Neural progenitor cell (in vitro differentiated cells): Measurements from ENCODE around the gene MICALL2. TPM values are rescaled to one million over a fixed set of nuclear protein-coding genes. Genes with fewer than 3 reads are reported as not detected.

ENCODE experiments used
- DNase-seq: peaks from one replicate; pipeline ENCODE4 v3.0.0-alpha.2; 2016; ENCODE audit warnings: low spot score
- H2AFZ ChIP-seq: fragments of 200-600 bp; sonication (generic); replicated peaks from 2 replicates; pipeline ENCODE4 v1.6.1; 2016; ENCODE audit warnings: antibody characterized with exemption
- H3F3A ChIP-seq: fragments of 200-600 bp; sonication (generic); 2 replicates; pipeline ENCODE4 v1.6.1; 2016; ENCODE audit warnings: antibody characterized with exemption, low read depth
- H3K27ac ChIP-seq: fragments of 200-600 bp; sonication (generic); 2 replicates; pipeline ENCODE4 v1.5.1; 2016; ENCODE audit warnings: mild to moderate bottlenecking
- H3K27me3 ChIP-seq: fragments of 200-600 bp; sonication (generic); 2 replicates; pipeline ENCODE4 v1.6.1; 2016; ENCODE audit warnings: mild to moderate bottlenecking, moderate library complexity
- H3K36me3 ChIP-seq: fragments of 200-600 bp; sonication (generic); 2 replicates; pipeline ENCODE4 v1.5.1; 2016
- H3K4me1 ChIP-seq: fragments of 200-600 bp; sonication (generic); 2 replicates; pipeline ENCODE4 v1.6.1; 2016; ENCODE audit warnings: mixed run types
- H3K4me2 ChIP-seq: fragments of 200-600 bp; sonication (generic); 2 replicates; pipeline ENCODE4 v1.6.1; 2016
- H3K4me3 ChIP-seq: fragments of 200-600 bp; sonication (generic); 2 replicates; pipeline ENCODE4 v1.5.1; 2016
- H3K79me2 ChIP-seq: fragments of 200-600 bp; sonication (generic); 2 replicates; pipeline ENCODE4 v1.6.1; 2016; ENCODE audit warnings: low read depth
- H3K9ac ChIP-seq: fragments of 200-600 bp; sonication (generic); 2 replicates; pipeline ENCODE4 v1.6.1; 2016
- H3K9me3 ChIP-seq: fragments of 200-600 bp; sonication (generic); 2 replicates; pipeline ENCODE4 v1.5.1; 2016; ENCODE audit warnings: low read depth
- H4K20me1 ChIP-seq: fragments of 200-600 bp; sonication (generic); 2 replicates; pipeline ENCODE4 v1.6.1; 2016; ENCODE audit warnings: low read depth
- H3K27ac Mint-ChIP-seq: 3 replicates; pipeline ENCODE4 v1.8.0; 2021; ENCODE audit warnings: mixed read lengths
- H3K27me3 Mint-ChIP-seq: 2 replicates; pipeline ENCODE4 v1.8.0; 2022; ENCODE audit warnings: low read depth, mild to moderate bottlenecking, inconsistent platforms, moderate library complexity, mixed read lengths; ENCODE audit not compliant: insufficient read depth
- H3K36me3 Mint-ChIP-seq: 3 replicates; pipeline ENCODE4 v1.8.0; 2021; ENCODE audit warnings: mixed read lengths
- H3K4me1 Mint-ChIP-seq: 3 replicates; pipeline ENCODE4 v1.8.0; 2021; ENCODE audit warnings: mixed read lengths
- H3K4me3 Mint-ChIP-seq: 3 replicates; pipeline ENCODE4 v1.8.0; 2021; ENCODE audit warnings: mild to moderate bottlenecking, moderate library complexity, mixed read lengths
- H3K9me3 Mint-ChIP-seq: 3 replicates; pipeline ENCODE4 v1.8.0; 2020; ENCODE audit warnings: mixed read lengths
- CTCF ChIP-seq: fragments of 200-600 bp; sonication (generic); IDR thresholded peaks from 2 replicates; pipeline ENCODE4 v1.5.1; 2017; ENCODE audit warnings: antibody characterized with exemption, mild to moderate bottlenecking
- EZH2 ChIP-seq: fragments of 200-600 bp; sonication (generic); IDR thresholded peaks from 2 replicates; pipeline ENCODE4 v1.6.1; 2017; ENCODE audit warnings: antibody characterized with exemption, mild to moderate bottlenecking, moderate library complexity
- EZH2phosphoT487 ChIP-seq: fragments of 200-600 bp; sonication (generic); IDR thresholded peaks from 2 replicates; pipeline ENCODE4 v1.6.1; 2017; ENCODE audit warnings: antibody characterized with exemption
- total RNA-seq: library from RNA; depleted of rRNA; stranded (reverse); fragments of >200 nt; gene quantifications from 2 replicates; pipeline ENCODE4 v1.2.3, GENCODE V29; 2015; ENCODE audit warnings: low replicate concordance

The MICALL2 gene
- total RNA-seq, 1 donor from 2014 or later = 6.0 TPM

- Histone ChIP-seq H4K20me1 (no peaks in the 10 kb centered on the region), H3K36me3 (no peaks in the 10 kb centered on the region), H3K9ac (no peak overlapping the region), H3K4me2 (no peak overlapping the region), H3K79me2 (no peaks in the 10 kb centered on the region), H3K27me3 (no peaks in the 10 kb centered on the region), H2AFZ (no peak overlapping the region), H3K9me3 (no peaks in the 10 kb centered on the region), H3F3A (no peaks in the 10 kb centered on the region), H3K4me1 (peaks cover 10% of the 10 kb centered on the region), H3K4me3 (no peak overlapping the region), H3K27ac (no peak overlapping the region)
- H3K27ac Mint-ChIP-seq = no peak overlapping the region
- no peaks in the 10 kb centered on the region for H3K27me3 Mint-ChIP-seq
- H3K36me3 Mint-ChIP-seq = no peaks in the 10 kb centered on the region
- no peak overlapping the region for H3K4me3 Mint-ChIP-seq
- TF ChIP-seq EZH2phosphoT487 = no peak
- no peak for TF ChIP-seq CTCF
- TF ChIP-seq EZH2 = no peak
- no peak for DNase-seq
- H3K9me3 Mint-ChIP-seq = no peaks in the 10 kb centered on the region
- peaks cover 19% of the 10 kb centered on the region for H3K4me1 Mint-ChIP-seq
Measured at GRCh38 chr7:1448958-1449357, 10.3 kb downstream of the MICALL2 start.

- H3K9ac ChIP-seq = no peak overlapping the region
- no peaks in the 10 kb centered on the region for H3F3A ChIP-seq
- H3K4me1 Mint-ChIP-seq = peaks cover 13% of the 10 kb centered on the region
- no peak overlapping the region for H2AFZ ChIP-seq
- no peak for DNase-seq
- H3K27me3 ChIP-seq = no peaks in the 10 kb centered on the region
- no peaks in the 10 kb centered on the region for H3K79me2 ChIP-seq
- peaks cover 10% of the 10 kb centered on the region for H3K4me1 ChIP-seq
- no peak overlapping the region for H3K4me2 ChIP-seq
- no peaks in the 10 kb centered on the region for H3K27me3 Mint-ChIP-seq
- TF ChIP-seq CTCF (no peak), EZH2phosphoT487 (no peak), EZH2 (no peak)
- H3K36me3 ChIP-seq = no peaks in the 10 kb centered on the region
- no peaks in the 10 kb centered on the region for H4K20me1 ChIP-seq
- no peak overlapping the region for H3K4me3 Mint-ChIP-seq
- no peaks in the 10 kb centered on the region for H3K9me3 Mint-ChIP-seq
- H3K27ac Mint-ChIP-seq = no peak overlapping the region
- peaks cover 2% of the 10 kb centered on the region for H3K36me3 Mint-ChIP-seq
- no peak overlapping the region for H3K4me3 ChIP-seq
- H3K27ac ChIP-seq = peak overlapping the region; percentile 6
- H3K9me3 ChIP-seq = no peaks in the 10 kb centered on the region
Measured at GRCh38 chr7:1447551-1448244, 11.6 kb downstream of the MICALL2 start.

- Histone ChIP-seq H2AFZ (no peak overlapping the region), H3K9me3 (no peaks in the 10 kb centered on the region), H3K79me2 (no peaks in the 10 kb centered on the region), H3K36me3 (no peaks in the 10 kb centered on the region), H3F3A (no peaks in the 10 kb centered on the region), H3K4me2 (no peak overlapping the region), H3K27me3 (no peaks in the 10 kb centered on the region), H3K9ac (no peak overlapping the region), H3K4me3 (no peak overlapping the region), H3K27ac (no peak overlapping the region), H4K20me1 (no peaks in the 10 kb centered on the region), H3K4me1 (peaks cover 4% of the 10 kb centered on the region)
- Mint-ChIP-seq H3K36me3 (peaks cover 2% of the 10 kb centered on the region), H3K9me3 (no peaks in the 10 kb centered on the region), H3K27me3 (no peaks in the 10 kb centered on the region), H3K27ac (no peak overlapping the region), H3K4me3 (no peak overlapping the region), H3K4me1 (peaks cover 8% of the 10 kb centered on the region)
- DNase-seq = no peak
- TF ChIP-seq CTCF (no peak), EZH2 (no peak), EZH2phosphoT487 (no peak)
Measured at GRCh38 chr7:1447112-1447511, 12.2 kb downstream of the MICALL2 start.
